EL (cell line): Measurements from ENCODE around the gene COL4A5.

Experiments
- DNase-seq: peaks from one replicate; pipeline ENCODE4 v3.0.0-alpha.2; 2016

COL4A5 gene

DNA sequence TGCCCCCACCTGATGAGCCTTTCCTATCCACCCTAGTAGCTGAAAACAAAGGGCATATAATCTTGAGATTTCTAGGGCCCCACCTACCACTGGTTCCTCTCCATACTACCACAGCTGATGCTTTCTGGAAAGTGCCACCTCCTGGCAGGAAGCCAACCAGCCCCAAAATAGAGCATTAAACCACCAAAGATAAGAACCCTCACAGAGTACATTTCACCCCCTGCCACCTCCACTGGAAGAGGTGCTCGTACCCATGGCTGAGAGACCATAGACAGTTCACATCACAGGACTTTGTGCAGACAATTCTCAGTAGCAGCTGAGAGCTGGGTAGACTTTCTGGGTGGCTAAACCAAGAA lies 202.6 kb downstream of the COL4A5 start:
- DNase-seq, result no peak

DNA sequence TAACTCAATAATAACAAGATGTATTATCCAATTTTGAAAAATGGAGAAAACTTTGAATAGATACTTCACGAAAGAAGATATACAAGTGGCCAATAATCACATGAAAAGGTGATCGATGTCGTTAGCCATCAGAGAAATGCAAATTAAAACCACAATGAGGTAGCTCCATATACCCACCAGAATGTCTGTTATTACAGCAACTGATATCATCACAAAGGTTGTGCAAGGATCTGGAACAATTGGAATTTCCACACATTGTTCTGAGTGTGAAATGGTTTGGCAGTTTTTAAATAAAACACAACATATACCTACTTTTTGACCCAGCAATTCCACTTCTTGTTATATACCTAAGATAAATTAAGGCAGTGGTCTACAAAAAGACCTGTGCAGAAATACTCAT lies 225.1 kb downstream of the COL4A5 start:
- no peak for DNase-seq

DNA sequence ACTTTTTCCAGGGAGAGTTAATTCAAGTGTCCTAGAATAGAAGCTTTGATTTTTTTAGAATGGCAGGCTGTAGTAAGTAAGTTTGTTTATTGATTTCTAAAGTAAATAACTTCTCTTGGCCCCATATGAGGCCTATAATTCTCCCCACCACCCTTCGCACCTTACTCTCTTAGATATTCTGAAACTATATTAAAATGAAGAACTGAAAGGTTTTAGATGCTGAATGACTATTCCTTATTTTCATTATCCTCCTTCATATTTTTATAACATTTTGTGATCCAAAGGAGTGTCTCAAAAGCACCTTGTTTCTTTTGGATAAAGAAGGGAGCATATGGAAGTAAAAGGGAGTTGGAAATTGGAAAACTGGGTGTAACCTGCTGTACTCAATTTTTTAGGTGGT lies 226.5 kb downstream of the COL4A5 start:
- no peak for DNase-seq

DNA sequence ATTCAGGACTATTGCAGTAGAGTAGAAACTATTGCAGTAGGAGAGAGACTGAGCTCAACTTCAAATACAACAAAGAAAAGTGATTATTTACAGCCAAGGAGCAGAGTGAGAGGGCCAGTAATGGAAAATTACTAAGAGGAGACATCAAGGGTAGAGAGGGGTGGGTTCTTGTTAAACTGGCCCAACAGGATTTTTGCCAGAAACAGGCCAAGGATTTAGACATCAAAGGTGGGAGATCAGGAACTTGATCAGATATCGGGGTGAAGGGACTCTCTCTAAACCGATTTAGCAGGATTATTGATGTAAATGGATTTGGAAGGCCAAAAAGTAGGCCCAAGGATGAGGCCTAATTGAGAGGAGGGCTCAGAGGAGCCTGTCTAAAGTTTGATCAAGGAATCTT lies 231.9 kb downstream of the COL4A5 start:
- no peak for DNase-seq

DNA sequence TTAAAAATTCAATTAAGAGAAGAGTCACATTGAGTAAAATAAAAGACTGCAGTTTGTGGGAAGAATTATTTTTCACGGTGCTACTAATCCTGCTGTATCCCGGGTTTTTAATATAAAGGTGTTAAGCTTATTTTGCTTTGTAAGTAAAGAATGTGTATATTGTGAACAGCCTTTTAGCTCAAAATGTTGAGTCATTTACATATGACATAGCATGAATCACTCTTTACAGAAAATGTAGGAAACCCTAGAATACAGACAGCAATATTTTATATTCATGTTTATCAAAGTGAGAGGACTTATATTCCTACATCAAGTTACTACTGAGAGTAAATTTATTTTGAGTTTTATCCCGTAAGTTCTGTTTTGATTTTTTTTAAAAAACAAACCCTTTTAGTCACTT lies 257.1 kb downstream of the COL4A5 start:
- DNase-seq, result no peak

DNA sequence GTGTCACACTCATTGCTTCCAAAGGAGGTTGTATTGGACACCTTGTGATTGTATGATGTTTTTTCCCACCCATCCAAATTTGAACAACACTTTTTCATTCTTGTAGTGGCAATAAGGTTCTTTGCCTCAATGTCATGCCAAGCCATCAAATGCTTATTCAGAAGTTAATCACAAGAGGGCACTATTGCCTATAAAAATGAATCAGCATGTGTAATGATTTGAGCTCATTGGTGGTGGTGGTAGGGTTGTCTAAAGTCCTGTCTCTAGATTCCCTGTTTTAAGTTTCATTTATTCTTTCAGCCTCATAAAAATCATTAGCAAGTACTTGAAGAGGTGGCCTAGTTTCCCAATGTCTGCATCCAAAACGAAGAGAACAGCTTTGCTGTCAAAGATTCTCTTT lies 259.7 kb downstream of the COL4A5 start:
- DNase-seq, result peak; percentile 9

DNA sequence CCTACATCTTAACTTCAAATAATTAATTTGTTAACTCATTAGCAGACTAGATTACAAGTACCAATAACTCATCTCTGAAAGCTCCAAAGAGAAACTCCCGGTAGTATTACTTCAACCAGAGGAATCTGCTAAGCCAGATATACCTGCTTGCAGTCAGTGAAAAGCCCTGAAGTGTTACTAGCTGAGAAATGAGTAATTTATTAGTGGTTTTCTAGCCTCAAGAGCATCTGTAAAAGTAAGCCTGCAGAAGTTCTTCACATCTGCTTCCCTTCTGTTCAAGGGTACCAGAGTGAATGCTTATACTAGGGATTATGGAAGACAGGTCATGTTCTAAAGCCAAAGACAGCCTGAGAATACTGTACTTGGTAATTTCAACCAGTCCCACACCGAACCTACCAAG lies 262.0 kb downstream of the COL4A5 start:
- no peak for DNase-seq

DNA sequence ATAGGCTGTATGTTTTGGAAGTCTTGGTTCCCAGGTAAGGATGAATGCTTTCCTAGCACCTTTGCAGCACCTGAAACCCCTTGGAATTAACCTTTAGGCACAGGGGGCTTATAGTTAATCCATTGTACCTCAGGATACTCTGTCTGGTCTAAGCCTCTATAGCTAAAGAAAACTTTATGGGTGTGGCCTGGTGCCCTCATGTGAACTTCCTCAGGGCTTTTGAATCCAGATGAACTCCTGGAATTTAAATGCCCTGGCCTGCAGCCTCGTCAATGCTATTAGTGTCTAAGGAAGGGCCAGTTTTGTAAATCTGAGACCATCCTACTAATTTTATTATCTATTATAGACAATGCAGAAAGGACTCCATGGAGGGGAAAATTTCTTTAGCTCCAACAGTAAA lies 262.9 kb downstream of the COL4A5 start:
- no peak for DNase-seq

DNA sequence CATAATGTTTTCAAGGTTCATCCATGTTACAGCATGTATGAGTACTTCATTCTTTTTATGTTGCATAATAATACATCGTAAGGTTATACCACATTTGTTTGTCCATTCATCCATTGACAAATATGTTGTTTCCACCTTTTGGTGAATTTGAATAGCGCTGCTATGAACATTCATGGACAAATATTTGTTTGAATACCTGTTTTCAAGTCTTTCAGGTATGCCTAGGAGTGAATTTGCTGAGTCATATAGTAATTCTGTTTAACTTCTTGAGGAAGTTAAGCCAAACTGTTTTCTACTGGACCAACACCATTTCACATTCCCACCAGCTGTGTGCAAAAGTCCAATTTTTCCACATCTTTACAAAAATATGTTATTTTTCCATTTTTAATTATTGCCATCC lies 265.2 kb downstream of the COL4A5 start:
- no peak for DNase-seq

DNA sequence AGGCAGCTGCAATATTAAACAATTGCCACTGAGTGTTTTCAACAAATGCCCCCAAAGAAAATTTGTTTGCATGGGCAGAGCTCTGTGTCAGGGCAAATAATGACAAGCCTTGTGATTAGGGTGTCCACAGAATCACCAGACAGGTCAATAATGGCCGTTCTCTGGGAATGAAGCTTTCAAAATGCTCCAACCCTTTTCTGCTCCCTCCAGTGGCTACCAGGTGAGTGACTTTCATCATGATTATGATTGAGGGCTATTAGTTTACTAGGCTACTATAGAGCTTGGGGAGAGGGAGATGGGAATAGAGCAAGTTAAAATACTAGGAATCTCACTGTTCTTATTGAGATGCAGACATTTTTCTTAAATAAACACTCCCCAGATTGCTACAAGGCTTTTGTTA lies 273.2 kb downstream of the COL4A5 start:
- no peak for DNase-seq

DNA sequence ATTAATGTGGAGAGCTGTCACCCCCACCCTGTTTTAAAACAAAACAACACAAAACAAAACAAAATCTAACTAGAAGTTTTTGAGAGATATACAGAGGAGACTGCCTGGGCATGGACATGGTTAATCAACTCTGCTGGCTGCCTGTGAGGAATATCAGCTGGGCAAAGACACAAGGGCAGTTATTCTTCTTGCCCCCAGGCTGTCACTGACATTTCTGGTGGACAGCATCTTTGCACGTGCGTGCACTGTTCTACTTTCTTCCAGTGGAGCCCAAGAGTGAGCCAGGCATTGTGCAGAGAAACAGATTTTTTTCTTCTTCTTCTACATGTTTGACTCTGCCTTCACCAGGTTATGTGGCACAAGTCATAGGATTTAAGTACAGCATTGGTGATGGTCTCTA lies 282.9 kb downstream of the COL4A5 start:
- no peak for DNase-seq

DNA sequence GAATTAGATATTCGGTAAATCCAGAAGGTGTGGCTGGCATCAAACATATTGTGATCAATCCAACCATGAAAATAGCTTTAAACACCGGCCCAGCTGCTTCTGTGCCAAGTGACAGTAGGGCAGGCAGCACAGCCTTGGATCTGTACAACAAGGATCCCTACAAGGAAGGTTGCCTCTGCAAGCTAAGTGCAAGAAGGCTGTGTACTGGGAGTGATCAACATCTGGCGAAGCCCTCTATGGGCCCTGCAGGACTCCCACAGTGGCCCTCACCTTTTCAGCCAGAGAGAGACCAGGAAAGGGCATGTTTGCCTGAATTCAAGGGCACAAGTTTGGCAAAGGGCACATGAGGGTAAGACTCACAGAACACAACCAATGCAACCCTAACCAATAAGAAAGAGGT lies 287.1 kb downstream of the COL4A5 start:
- DNase-seq, result no peak

DNA sequence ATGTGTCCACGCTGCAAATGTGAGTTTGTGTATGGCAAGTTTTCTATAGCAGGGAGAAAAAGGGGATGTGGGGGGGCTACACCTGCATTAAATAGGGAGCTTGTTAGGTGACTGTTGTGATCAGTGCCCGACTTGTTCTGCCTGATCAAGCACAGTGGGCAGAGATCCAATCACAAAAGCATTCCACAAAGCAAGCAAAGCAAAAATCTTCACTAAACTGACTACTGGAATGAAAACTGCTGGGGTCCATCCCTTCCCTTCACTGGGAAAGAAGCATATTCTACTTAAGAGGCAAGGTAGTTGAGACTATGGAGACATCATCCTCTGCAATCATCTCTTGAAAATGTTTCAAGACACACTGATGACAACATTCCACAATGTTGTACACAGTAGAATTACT lies 291.5 kb downstream of the COL4A5 start:
- DNase-seq, result no peak

DNA sequence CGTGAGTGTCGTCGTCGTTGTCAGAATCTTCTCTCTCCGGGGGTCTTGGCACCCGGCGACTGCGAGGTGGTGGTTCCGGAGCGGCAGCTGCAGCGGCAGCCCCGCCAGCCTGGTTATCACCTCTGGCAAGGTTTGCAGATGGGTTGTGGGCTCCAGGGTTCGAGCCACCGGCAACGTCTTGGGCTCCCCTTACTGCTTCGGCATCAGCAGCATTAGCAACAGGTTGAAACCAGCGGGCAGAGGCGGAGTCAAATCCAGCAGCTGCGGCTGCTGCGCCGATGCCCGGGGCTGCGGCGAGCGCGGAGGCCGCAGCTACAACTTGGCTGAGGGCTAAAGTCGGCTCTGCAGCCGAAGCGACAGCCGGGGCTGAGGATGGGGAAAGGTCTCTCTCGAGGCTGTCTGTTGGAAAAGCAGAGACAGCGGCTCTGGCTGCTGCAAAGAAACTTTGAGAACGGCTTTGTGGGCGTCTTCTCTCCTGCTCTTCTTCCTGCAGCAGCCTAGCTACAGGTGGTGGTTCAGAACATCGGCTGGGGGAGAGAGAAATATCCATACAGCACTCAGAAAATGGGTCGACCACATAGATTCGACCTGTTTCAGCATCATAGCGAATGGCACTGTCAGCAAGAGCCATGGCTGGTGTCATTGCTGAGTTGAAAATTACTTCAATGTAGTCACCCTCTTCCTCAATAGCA lies 293.1 kb downstream of the COL4A5 start:
- DNase-seq, result no peak

DNA sequence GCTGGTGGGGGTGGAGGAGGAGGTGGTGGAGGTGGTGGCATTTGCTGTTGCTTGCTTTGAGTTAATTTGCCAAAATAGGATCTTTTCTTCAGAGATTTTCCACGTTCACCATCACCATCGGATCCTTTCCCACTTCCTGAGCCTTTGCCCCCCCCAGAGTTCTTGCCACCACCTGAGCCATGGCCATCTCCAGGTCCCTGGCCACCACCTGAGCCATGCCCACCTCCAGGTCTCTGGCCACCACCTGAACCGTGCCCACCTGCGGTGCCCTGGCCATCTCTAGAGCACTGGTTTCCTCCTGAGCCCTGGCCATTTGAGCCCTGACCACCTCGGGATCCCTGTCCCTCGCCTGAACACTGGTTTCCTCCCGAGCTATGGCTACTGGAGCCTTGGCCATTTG lies 294.8 kb downstream of the COL4A5 start:
- DNase-seq, result no peak

DNA sequence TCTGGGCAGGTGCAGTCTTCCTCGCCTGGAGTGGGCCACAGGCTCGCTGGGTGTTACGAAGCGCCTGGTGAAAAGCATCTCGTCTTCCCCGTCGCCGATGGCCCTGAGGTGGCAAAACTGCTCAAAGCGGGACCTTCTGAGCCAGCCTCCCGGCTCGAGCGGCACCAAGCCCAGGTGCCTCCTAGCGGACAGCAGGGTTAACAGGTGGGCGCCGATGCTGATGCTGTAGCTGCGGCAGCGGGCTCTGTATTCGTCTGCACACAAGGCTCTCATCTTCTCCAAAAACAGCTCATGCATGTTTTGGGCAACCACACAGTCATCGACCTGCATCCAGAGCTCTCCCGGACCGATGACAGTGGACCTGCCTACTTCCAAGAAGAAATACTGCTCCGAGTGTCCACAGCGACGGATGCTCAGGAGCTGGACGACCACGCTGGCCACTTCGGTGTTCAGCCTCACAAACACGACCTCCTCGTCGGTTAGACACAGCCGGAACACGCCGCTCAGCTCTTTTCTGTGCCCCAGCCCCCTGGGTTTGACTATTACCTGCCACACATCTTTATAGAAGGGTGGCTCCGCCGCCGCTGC lies 295.5 kb downstream of the COL4A5 start:
- DNase-seq, result no peak

DNA sequence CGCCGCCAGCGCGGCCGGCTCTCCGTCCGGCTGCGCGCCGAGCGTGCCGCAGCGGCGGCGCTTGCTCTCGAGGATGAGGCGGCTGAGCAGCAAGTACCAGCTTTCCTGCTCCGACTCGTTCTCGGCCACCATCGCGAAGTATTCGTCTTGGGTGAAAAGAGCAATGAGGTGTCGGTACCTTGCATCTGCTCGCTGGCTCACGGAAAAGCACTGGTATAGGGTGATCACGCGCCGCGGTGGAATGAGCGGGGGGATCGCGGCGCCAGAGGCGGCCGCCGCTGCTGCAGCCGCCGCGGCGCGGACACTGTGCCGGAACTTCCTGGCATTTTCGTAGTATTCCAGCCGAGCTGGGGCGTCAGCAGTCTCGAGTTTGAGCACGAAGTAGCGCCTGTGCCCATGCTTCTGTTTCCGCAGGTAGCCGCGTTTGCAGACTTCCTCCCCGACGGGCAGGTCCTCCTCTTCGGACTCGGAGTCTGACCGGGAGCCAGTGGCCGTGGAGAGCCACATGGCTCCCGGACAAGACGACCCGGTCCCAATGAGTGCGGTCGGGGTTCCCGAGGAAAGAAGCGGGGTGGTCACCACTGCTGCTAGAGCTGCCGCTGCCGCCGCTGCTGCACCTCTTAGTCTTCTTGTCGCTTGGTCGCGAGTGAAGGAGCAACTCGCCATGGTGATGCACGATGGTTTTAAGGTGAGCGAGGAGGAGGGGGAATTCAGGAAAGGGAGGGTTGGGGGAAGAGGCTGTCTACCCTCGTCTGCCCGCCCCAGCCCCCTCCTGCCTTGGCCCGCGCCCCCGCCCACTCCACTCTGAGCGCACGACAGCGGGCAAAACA lies 296.3 kb downstream of the COL4A5 start:
- peak; percentile 6 for DNase-seq

DNA sequence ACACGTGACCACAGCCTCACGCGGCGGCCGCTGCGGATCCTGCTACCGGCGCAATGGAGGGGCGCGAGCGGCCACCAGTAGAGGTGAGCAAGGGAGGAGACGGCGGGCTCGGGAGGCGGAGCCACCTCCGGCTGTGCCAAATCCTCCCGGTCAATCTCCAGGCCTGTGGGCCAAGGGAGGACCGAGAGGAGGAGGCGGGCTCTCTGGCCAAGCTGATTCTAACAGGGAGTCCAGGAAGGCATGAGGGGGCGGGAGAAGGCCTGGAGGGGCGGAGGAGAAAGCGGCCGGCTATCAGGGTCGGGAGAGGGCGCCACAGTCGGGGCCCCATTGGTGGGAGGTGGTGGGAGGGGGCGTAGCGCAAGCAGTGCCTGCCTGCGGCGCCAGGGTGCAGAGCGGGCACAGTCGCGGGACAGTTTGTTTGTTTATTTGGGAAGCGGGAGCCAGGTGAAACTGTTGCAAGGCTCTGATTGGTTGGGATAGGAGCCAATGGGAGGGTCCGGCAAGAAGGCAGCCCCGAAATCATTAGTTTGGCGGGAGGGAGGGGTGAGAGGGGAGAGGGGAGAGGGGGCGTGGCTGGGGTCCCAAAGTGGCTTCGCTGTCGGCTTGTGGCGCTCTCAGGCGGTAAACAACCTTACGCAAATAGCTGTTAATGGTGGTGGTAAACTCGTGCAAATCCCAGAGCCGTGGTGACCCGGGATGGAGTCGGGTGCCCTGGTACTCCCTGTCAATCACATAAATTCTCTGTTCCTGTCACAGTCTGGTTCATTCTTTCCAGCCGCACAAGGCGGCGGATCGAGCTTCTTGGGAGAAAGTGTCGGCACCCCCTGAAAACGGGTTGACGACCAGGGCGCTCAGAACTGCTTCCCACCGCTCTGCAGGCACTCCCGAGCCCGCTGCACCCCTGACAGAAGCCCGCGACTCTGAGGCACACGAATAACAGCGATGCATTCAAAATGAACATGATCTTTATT lies 297.2 kb downstream of the COL4A5 start, which contains the start of gene IRS4:
IRS4 (minus strand) TSS at position 55 of the 971 bp plus-strand sequence.
- peak; percentile 14 for DNase-seq

DNA sequence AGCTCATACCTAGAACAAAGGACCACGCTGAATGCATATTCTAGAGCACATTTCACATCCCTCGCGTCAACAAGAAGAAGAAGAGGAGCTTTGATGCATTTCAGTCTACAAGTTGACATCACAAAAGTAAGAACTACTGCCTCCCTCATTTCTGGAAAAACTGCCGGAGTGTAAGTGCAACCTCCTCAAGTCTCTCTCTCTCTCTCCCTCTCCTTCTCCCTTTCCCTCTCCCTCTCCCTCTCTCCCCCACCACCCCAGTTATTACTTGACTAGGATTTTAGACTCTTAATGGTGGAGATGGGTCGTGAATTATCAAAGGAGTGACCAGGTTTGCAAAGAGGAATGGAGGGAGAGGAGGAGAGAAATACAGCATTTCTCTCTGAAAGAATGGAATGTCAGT lies 298.1 kb downstream of the COL4A5 start:
- DNase-seq, result no peak

DNA sequence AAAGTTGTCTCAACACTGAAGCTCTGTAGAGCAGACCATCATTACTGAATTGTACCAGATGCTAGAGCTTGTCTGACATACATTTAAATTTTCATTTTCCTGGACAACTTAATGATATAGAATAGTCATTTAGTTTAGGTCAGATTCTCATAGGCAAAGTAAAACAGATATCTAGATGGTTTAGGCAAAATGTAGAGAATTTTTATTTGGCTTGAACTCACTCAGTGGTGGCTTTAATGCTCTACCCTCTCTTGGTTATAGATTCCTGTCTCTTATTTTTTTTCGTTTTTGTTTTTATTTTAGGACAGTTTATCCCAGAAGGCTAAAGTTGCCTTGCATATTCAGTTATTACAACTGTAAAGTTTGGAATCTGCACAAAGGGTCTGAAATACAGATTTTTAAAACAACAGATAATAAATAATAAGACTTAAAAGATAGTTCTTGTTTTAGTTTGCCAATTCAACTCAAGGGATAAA lies 300.7 kb downstream of the COL4A5 start:
- no peak for DNase-seq
